ENCODE measurements around the gene CATSPERD.
"Not testable (repeated sequence)": the region's sequence is repeated elsewhere in the genome, so short reads cannot be mapped to it uniquely, and the experiment has no call there.

Gene CATSPERD

GRCh38 chr19:5686647-5687359, 33.6 kb upstream of the CATSPERD start:
- Histone ChIP-seq H3K9me3 (ENCODE audit: control insufficient read depth, low read length) (no peaks in the 10 kb centered on the region), H3K4me3 (ENCODE audit: extremely low read depth, insufficient read depth, low read length, poor library complexity, severe bottlenecking) (peak overlapping the region; percentile 53), H3K27ac (ENCODE audit: low read depth, low read length, severe bottlenecking) (peak overlapping the region; percentile 29), H3K4me1 (ENCODE audit: control insufficient read depth, insufficient read depth, low read length, poor library complexity, severe bottlenecking) (no peaks in the 10 kb centered on the region), H3K36me3 (ENCODE audit: control insufficient read depth, insufficient read depth, low read length) (peaks cover 9% of the 10 kb centered on the region)
- WGBS, 2 experiments (ENCODE audit: insufficient coverage in 2 of 2), result 2 to 3% methylated on average over 52 to 54 of the region's 59 CpGs

GRCh38 chr19:5687360-5688198, 32.9 kb upstream of the CATSPERD start:
- H3K4me3 ChIP-seq (ENCODE audit: extremely low read depth, insufficient read depth, low read length, poor library complexity, severe bottlenecking), result peak overlapping the region; percentile 53
- H3K27ac ChIP-seq (ENCODE audit: low read depth, low read length, severe bottlenecking), result no peak overlapping the region
- H3K36me3 ChIP-seq (ENCODE audit: control insufficient read depth, insufficient read depth, low read length), result peaks cover 16% of the 10 kb centered on the region
- no peaks in the 10 kb centered on the region for H3K4me1 ChIP-seq (ENCODE audit: control insufficient read depth, insufficient read depth, low read length, poor library complexity, severe bottlenecking)
- no peaks in the 10 kb centered on the region for H3K9me3 ChIP-seq (ENCODE audit: control insufficient read depth, low read length)
- WGBS, 2 experiments (ENCODE audit: insufficient coverage in 2 of 2), result 75 to 89% methylated on average over 65 to 76 of the region's 76 CpGs

GRCh38 chr19:5688262-5688881, 32.1 kb upstream of the CATSPERD start:
- H3K36me3 ChIP-seq (ENCODE audit: control insufficient read depth, insufficient read depth, low read length), result peaks cover 24% of the 10 kb centered on the region
- not testable (repeated sequence) for H3K4me3 ChIP-seq (ENCODE audit: extremely low read depth, insufficient read depth, low read length, poor library complexity, severe bottlenecking); H3K9me3 ChIP-seq (ENCODE audit: control insufficient read depth, low read length); H3K4me1 ChIP-seq (ENCODE audit: control insufficient read depth, insufficient read depth, low read length, poor library complexity, severe bottlenecking); H3K27ac ChIP-seq (ENCODE audit: low read depth, low read length, severe bottlenecking)
- 88 to 97% methylated on average over 5 to 7 of the region's 13 CpGs for WGBS, 2 experiments (ENCODE audit: insufficient coverage in 2 of 2)

- peaks cover 42% of the 10 kb centered on the region for H3K36me3 ChIP-seq (ENCODE audit: control insufficient read depth, insufficient read depth, low read length)
- no peaks in the 10 kb centered on the region for H3K4me1 ChIP-seq (ENCODE audit: control insufficient read depth, insufficient read depth, low read length, poor library complexity, severe bottlenecking)
- WGBS, 2 experiments (ENCODE audit: insufficient coverage in 2 of 2), result 1% methylated on average over 49 to 62 of the region's 73 CpGs
- peak within 1 kb of the TSS; percentile 83 for H3K27ac ChIP-seq (ENCODE audit: low read depth, low read length, severe bottlenecking)
- no peaks in the 10 kb centered on the region for H3K9me3 ChIP-seq (ENCODE audit: control insufficient read depth, low read length)
- H3K4me3 ChIP-seq (ENCODE audit: extremely low read depth, insufficient read depth, low read length, poor library complexity, severe bottlenecking), result peak within 1 kb of the TSS; percentile 94
These were observed 30.1 kb upstream of the CATSPERD start, which contains the start of gene RPL36 for GRCh38 chr19:5690125-5690954. TSS of gene RPL36 (plus strand) at chr19:5690295. CDS start at chr19:5690508, 213 bp downstream.

GRCh38 chr19:5690955-5691821, 29.2 kb upstream of the CATSPERD start:
- no peaks in the 10 kb centered on the region for H3K4me1 ChIP-seq (ENCODE audit: control insufficient read depth, insufficient read depth, low read length, poor library complexity, severe bottlenecking)
- peaks cover 49% of the 10 kb centered on the region for H3K36me3 ChIP-seq (ENCODE audit: control insufficient read depth, insufficient read depth, low read length)
- peak overlapping the region; percentile 41 for H3K27ac ChIP-seq (ENCODE audit: low read depth, low read length, severe bottlenecking)
- WGBS, 2 experiments (ENCODE audit: insufficient coverage in 2 of 2), result 9 to 15% methylated on average over 39 to 46 of the region's 54 CpGs
- no peaks in the 10 kb centered on the region for H3K9me3 ChIP-seq (ENCODE audit: control insufficient read depth, low read length)
- H3K4me3 ChIP-seq (ENCODE audit: extremely low read depth, insufficient read depth, low read length, poor library complexity, severe bottlenecking), result peak overlapping the region; percentile 94

- Histone ChIP-seq H3K27ac (ENCODE audit: low read depth, low read length, severe bottlenecking) (peak overlapping the region; percentile 45), H3K4me1 (ENCODE audit: control insufficient read depth, insufficient read depth, low read length, poor library complexity, severe bottlenecking) (peaks cover 3% of the 10 kb centered on the region), H3K36me3 (ENCODE audit: control insufficient read depth, insufficient read depth, low read length) (peaks cover 50% of the 10 kb centered on the region), H3K9me3 (ENCODE audit: control insufficient read depth, low read length) (no peaks in the 10 kb centered on the region), H3K4me3 (ENCODE audit: extremely low read depth, insufficient read depth, low read length, poor library complexity, severe bottlenecking) (peak overlapping the region; percentile 94)
- 94 to 95% methylated on average over 38 to 42 of the region's 42 CpGs for WGBS, 2 experiments (ENCODE audit: insufficient coverage in 2 of 2)
These were observed 28.4 kb upstream of the CATSPERD start for GRCh38 chr19:5691822-5692722.

- H3K9me3 ChIP-seq (ENCODE audit: control insufficient read depth, low read length), result no peaks in the 10 kb centered on the region
- no peak overlapping the region for H3K4me3 ChIP-seq (ENCODE audit: extremely low read depth, insufficient read depth, low read length, poor library complexity, severe bottlenecking)
- H3K36me3 ChIP-seq (ENCODE audit: control insufficient read depth, insufficient read depth, low read length), result peaks cover 53% of the 10 kb centered on the region
- peaks cover 7% of the 10 kb centered on the region for H3K4me1 ChIP-seq (ENCODE audit: control insufficient read depth, insufficient read depth, low read length, poor library complexity, severe bottlenecking)
- WGBS, 2 experiments (ENCODE audit: insufficient coverage in 2 of 2), result 92 to 100% methylated on average over 1 to 4 of the region's 7 CpGs
- H3K27ac ChIP-seq (ENCODE audit: low read depth, low read length, severe bottlenecking), result no peak overlapping the region
These were observed 27.7 kb upstream of the CATSPERD start for GRCh38 chr19:5692723-5693194.

GRCh38 chr19:5693195-5694166, 27.0 kb upstream of the CATSPERD start:
- Histone ChIP-seq H3K36me3 (ENCODE audit: control insufficient read depth, insufficient read depth, low read length) (peaks cover 55% of the 10 kb centered on the region), H3K27ac (ENCODE audit: low read depth, low read length, severe bottlenecking) (no peak overlapping the region), H3K9me3 (ENCODE audit: control insufficient read depth, low read length) (no peaks in the 10 kb centered on the region), H3K4me1 (ENCODE audit: control insufficient read depth, insufficient read depth, low read length, poor library complexity, severe bottlenecking) (peaks cover 7% of the 10 kb centered on the region), H3K4me3 (ENCODE audit: extremely low read depth, insufficient read depth, low read length, poor library complexity, severe bottlenecking) (no peak overlapping the region)
- WGBS, 2 experiments (ENCODE audit: insufficient coverage in 2 of 2), result 96 to 97% methylated on average over 35 to 38 of the region's 39 CpGs
